SU-DHL-6 (cell line): ENCODE data around the gene AAR2.

Experiments used
- CTCF ChIP-seq: fragments of 200-600 bp; sonication (generic); IDR thresholded peaks from one replicate; pipeline ENCODE4 v1.5.1; 2017; ENCODE audit warnings: antibody characterized with exemption, mild to moderate bottlenecking, low read length, moderate library complexity; ENCODE audit not compliant: insufficient read depth, poor library complexity, severe bottlenecking
- EZH2phosphoT487 ChIP-seq: fragments of 200-600 bp; sonication (generic), shearing (Covaris generic); conservative IDR thresholded peaks from 2 replicates; pipeline ENCODE4 v1.6.1; 2018; ENCODE audit warnings: mild to moderate bottlenecking, antibody characterized with exemption, low read length, moderate library complexity, mixed read lengths

- TF ChIP-seq CTCF (no peak), EZH2phosphoT487 (no peak)
Observed at GRCh38 chr20:36277546-36277945, 41.3 kb downstream of the AAR2 start.
